HG03064 (cell line): ENCODE results near the gene XPA.
"Not testable (repeated sequence)": the region's sequence is repeated elsewhere in the genome, so short reads cannot be mapped to it uniquely, and the experiment has no call there.

Source experiments
- ATAC-seq: cut with Tn5 transposase; IDR thresholded peaks from one replicate; pipeline ENCODE4 v1.9.1; 2021; ENCODE audit warnings: low read depth; ENCODE audit not compliant: unreplicated experiment

Gene XPA

DNA sequence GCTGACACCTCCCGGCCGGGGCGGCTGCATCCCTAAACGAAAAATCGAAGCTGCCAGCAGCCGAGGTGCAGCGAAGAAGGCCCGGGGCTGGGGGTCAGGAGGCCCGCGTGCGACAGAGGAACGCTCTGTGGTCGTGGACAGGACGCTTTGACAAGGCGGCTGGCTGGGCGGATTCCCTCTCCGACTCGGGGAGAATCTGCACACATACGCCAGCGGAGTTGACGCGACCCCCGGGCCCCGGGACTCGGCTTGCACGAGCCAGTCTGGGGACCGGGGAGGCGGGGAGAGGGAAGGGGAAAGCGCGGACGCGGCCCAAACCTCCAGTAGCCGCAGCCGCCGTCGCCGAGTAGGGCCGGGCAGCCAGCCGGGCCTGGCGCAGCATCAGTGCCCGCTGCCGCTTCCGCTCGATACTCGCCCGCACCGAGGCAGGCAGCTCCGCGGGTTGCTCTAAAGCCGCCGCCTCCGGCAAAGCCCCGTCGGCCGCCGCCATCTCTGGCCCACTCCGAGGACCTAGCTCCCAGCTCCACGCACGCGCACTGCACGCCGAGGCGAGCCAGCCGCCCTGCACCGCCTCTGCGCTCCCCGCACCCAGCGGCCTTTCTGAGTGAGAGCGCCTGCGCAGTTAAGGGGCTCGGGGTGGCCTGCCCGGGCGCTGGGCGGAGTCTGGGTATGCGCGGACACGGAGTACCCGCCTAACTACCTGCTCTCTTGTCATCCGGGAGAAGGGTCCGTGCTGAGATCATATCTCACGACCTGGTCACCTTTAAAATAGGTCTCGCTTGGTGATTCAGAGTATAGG, at the start of gene XPA:
TSS of gene XPA (minus strand) at position 538 of the 799 bp plus-strand sequence. CDS start at position 490, 48 bp downstream.
- peak; percentile 92 for ATAC-seq

DNA sequence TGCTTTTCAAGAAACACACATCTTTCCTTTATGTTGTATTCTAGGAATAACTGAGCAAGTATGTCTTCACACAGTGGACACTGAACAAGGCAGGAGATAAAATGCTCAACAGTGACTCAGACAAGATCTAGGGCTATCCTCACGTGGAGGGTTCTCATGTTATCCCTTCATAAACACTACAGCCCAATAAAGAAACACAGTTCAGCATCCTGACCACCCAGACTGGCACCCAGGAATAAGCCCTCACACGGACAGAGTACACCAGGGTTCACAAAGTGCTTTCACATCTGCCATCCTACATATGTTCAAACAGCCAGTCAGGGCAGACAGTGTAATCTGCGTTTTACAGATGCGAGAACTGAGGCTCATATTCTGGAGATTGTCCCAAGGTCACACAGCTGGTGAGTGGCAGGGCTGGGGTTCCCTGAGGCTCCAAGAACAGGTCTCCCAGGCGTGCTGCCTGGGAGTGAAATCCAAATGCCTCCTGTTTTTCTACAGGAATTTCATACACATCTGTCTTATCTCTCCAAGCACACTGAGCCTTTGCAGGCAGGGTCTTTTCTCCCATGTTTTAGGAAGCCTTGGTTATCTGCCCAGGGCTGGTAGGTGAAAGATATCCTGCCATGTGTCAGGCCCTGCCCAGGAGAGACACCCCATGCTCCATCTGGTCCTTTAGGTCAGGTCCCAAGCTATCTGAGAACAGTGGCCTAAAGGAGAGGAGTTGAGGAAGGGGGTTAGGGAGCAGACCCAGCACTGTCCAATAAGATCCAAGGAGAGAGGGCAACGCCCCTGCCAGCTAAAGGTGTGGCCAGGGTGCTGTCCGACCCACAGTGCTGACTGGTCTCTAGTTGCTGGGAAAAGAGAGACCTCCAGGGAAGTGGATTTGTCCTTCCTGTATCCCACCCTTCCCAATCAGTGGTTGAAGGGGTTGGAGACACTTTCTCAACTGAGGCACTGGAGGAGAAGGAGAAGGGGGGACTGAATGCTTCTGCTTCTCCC, 47.9 kb upstream of the XPA start:
- no peak for ATAC-seq

DNA sequence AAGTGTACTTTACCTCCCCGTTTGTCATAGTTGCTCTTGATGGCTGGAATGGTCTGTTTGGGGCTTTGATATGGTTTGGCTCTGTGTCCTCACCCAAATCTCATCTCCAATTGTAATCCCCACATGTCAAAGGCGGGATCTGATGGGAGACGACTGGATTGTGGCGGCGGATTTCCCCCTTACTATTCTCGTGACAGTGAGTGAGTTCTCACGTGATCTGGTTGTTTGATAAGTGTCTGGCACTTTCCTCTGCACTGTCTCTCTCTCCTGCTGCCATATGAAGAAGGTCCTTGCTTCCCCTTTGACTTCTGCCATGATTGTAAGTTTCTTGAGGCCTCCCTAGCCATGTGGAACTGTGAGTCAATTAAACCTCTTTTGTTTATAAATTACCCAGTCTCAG, 46.9 kb upstream of the XPA start:
- ATAC-seq, result not testable (repeated sequence)

DNA sequence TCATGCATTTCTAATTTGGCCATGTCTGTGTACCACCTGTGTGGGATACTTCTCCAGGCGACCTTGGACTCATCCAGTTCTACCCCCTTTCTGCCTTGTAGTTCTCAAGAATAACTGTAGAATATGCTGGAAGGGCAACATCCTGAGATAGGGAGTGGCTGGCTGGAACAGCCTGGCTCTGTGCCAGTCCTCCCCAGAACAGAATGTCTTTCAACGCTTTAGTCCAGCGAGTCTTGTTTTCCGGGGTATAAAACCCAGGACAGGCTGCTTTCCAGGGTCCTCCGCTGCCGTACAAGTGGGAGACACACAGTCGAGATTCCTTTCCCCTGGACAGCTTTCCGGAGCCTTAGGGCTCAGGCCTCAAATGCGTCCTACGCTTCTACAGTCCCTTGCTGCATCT, 45.4 kb upstream of the XPA start:
- ATAC-seq, result no peak

DNA sequence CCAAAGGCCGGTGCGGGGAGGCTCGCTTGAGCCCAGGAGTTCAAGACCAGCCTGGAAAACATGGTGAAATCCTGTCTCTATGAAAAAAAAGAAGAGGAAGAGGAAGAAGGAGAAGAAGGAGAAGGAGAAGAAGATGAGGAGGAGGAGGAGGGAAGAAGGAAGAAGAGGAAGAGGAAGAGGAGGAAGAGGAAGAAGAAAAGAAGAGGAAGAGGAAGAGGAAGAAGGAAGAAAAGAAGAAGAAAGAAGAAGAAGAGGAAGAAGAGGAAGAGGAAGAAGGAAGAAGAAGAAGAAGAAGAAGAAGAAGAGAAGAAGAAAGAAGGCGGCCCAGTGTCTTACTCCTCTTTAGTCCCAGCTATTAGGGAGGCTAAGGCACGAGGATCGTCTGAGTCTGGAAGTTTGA, 44.8 kb upstream of the XPA start:
- ATAC-seq, result no peak

DNA sequence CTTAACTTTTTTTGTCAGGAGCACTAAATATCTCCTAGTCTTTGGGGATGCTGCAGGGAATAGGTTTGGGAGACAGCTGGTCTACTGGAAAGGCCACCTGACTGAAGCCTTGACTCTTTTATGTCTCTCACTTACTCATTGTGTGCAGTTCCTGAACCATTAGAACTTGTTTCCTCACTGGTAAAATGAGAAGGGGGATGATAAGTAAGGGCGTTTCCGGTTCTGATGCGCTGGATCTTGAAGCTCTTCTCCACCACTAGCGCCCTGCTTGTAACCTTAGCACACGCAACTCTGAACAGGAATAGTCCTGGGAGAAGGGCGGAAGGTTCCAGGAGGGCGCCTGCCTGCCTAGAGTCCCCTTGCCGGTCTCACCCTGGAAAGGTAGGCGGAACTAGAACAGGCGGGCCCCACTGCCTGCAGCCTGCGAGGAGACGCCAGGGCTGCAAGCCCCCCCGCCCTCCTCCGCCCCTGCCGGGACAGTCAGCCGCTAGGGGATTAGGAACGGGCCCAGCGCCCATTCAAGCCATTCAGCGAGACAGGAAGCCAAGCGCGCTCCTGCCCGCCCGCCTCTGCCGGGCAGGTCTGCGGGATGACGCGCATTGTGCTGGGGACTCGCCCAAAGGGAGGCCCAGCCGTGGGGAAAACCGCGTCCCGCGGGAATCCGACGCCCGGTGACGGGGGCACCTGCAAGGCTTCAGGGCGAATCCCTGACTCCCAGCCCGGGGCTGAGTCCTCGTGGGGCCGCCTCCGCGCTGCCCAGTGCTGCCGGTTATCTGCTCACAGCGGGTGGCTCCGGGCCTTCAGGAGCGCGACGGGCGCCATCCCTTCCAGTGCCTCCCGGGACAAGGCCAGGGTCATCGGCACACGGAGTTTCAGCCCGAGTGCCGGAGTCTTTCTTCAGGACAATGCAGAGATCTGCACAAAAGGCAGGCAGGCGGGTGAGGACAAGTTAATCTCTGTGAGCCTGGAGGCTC, 44.0 kb upstream of the XPA start:
- no peak for ATAC-seq

DNA sequence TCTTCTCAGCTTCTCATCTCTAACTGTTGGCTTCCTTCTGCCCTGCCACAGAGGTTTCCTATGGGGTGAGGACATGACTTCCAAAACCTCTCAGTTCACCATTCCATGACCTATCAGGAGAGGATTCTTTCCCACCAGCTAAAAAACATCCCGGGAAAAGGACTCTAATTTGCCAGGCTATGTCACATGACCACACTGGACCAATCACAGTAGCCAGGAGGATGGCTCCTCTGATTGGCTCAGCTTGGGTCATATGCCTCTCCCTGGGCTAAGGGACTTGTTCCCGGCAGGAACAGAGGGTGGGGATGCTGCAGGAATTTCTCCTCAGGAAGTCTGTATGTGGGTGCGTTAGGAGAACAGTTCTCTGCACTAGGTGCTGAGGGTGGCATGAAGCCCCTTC, 40.3 kb upstream of the XPA start:
- no peak for ATAC-seq

DNA sequence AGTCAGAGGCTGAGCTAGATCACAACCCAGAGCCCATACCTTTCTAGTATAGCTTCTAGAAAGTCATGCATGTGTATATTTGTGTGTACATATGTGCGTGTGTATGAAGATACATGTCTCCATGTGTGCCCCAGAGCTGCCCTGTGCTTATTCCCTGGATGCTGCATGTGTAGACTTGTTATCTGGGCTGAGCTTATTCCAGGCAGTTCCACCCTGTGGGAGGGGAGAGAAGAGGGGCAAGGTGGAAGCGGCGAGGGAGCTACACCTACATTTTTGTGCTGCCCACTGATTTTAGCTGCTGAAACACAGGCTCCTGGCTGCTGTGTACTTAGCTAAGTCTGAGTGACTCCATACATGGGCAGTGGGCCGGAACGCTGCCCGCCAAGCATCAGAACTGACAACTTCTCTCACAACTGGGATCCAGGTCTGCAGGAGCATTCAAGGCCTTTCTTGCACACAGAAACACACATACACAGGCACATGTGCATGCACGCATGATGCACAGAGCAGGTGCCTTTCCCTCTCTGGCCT, 38.0 kb upstream of the XPA start:
- no peak for ATAC-seq

DNA sequence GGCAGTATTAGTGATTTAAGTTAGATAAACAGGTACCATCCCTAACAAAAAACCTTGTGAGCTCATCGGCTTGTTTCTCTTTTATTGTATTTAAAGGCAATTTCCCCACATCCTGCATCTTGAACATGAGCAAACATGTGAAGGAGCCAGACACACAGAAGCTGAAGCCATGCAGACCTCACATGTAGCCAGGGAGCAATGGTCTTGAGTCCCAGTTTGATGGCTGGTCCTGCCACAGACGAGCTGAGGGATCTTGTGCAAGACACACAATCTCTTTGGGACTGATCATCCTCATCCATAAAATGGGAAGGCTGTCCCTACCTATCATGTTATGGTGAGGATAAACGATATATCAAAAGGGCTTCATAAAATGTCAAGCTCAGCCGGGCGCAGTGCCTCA, 29.6 kb upstream of the XPA start:
- no peak for ATAC-seq

DNA sequence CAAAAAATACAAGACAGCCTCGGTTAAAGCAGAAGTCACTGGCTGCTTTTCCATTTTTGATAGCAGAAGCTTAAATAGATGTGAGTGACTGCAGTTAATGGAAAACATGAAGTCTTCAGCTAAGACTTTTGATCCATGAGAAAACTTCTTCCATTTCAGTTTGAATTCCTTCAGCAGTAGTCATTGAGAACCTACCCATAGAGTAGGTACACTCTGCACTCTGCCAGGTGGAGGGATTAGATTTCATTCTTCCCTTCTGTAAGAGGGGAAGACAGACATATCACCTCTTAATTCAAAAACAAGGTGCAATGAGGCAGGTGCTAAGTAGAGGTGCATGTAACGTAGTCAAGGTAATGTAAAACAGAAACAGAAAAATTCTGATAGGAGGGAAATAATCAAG, 26.7 kb upstream of the XPA start:
- ATAC-seq, result no peak

DNA sequence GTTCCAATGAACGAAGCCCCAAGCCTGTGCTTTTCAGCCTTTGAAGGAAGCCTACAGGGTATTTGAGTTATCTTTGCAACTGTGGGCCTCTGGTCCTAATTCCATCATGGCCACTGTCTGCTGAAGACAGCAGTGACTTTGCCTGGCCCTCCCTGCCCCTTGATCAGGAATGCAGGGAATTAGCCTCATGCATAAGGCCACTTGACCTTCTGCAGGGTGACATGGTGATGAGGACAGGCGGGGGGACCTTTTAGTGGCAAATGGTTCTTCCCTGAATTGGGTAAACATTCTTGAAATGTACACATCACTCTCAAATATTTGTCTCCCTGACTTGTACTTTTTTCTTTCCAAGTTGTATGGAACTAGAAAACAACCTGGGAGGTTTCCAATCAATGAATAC, 25.2 kb upstream of the XPA start:
- no peak for ATAC-seq

DNA sequence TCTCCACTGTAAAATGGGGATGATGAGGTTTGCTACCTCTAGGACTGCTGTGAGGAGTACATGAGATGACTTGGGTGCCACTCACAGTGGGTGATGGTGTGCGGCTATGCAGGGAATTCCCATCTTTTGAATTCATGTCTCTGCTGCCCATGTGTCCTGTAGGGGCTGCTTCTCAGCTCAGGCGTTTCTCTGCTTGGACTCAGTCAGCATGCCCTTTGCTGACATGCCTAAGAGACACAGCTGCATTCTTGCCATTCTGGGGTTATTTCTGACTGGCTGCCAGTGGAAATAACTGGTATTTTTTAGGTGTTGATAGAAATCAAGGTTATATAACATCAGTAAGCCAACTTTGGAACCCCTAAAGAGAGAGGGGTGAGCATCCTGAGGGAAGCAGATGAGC, 24.3 kb upstream of the XPA start:
- no peak for ATAC-seq

DNA sequence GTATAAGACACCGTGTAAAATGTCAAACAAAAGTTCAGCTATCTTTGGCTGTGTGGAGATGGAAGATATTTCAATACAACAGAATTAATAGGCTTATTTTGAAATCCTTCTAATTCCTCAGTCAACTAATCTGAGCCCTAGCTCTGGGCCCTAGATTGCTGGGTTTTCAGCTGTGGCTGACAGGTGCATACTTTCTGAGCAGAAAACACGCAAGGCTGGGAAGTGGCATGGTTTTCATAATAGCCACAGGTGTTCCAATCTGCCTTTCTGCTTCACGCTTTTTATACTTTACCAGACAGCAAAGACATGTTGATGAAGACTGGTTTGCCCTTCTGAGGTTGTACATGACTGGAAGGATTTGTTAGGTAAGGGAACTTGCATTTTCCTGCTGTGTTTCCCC, 20.7 kb upstream of the XPA start:
- ATAC-seq, result no peak

DNA sequence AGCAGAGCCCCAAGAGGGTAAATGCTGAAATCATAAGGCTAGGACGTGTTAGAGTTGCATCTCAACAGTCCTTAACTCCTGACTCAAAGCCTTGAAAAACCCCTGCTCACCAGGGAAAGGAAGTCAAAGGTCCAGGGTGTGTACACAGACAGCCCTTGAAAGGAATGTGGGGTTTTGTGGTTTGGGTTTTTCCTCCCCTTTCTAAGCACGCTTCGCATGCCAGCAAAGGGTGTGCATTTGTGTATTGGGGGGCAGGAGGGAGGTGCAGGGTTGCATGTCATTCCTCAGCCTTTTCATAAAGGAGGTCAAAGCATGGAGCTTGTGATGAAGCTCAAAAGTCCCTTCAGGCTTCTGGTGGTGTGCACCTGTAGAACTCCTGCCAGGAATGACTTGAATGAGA, 17.3 kb upstream of the XPA start:
- no peak for ATAC-seq

DNA sequence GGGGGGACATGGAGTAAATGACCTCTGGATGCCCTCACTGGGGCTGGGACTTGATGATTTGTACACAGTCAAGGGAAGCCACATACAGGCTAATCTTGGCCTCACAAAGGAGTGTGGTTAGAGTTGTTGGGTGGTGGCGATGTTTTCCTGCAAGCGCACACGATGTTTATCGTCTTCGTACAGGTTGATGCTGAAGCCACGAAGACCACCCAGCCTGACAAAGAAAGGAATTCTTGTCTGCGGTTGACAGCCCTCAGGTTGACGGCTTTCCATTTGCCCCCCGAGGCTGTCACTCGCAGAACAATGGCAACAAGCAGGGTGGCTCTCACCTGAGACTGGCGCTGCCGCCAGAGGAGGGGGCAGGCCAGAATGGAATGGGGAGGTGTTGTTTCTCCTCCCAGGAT, 14.1 kb upstream of the XPA start:
- no peak for ATAC-seq

DNA sequence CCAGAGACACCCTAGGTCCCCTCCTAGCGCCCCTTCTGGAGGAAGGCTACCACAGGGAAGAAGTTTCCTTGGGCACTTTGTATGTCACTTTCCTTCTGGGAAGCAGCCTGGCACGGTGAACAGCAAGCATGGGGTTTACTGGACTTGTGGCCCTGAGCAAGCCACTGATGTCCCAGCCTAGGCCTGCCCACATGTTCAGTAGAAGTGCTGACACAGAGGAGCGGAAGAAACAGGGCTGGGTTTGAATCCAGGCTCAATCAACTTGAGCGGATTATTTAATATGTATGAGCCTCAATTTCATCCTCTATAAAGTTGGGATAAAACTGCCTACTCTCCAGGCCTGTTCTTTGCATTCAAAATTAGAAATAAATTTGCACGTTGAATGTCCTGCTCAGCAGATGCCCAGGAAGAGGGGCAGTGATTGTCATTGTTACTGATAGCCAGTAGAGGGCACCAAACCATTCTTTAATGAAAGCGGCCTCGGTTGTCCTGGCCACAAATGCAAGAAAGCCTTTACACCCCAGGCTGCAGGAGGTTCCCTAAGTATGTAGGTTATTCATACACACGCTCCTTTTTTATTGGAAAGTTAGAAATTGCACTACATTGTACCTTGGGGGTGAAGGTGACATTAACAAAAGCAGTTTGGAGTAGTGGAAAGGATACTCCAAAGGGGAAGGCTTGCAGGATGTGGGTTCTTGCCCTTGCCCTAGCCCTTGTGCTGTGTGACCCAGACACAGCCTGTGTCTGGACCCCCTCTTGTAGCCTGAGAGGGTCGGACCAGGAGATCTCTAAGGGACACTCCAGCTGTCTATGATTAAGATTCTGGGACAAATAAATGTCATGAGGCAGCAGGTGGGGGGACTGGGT, 13.4 kb upstream of the XPA start:
- ATAC-seq, result no peak

DNA sequence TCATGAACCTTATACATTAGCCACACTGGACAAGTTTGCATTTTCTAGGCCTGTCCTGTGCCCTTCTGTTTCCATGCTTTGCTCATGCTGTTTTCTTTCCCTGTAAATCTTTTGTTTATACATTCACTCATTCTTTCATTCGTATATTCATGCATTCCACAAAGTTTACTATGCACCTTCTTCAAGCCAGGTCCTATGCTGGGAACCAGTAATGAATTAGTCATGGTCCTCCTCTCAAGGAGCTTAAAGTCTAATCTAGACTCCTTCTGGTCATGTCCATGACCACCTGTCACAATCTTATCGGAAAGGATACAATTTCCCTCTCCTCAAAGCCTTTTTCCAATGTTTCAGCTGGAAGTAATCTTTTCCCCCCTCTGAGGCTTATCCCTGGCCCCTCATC, 9.1 kb upstream of the XPA start:
- no peak for ATAC-seq

DNA sequence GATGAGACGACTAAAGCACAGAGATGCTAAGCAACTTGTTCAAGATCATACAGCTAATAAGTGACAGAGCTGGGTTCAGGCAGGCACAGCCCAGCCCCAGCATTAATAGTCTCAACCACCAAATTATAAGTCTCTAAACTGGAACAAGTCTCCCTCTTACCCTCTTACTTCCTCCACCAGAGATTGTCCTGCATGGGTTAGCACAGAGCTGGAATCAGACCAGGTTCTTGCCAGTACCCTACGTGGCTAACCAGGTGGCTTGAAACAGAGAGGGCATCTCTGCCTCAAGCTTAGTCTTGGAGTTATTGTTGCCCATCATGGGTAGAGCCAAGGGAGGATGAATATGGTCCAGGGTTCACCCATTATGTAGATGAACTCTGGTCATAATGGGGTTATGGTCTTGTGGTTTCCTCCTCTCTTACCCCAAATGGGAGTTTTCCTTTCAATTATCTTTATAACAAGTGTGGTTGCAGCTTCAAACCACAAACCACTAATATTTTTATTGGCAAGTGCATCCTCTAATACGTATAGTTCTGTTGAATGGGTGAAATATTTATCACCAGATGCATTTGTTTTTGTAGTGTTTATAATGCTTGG, 8.3 kb upstream of the XPA start:
- ATAC-seq, result no peak

DNA sequence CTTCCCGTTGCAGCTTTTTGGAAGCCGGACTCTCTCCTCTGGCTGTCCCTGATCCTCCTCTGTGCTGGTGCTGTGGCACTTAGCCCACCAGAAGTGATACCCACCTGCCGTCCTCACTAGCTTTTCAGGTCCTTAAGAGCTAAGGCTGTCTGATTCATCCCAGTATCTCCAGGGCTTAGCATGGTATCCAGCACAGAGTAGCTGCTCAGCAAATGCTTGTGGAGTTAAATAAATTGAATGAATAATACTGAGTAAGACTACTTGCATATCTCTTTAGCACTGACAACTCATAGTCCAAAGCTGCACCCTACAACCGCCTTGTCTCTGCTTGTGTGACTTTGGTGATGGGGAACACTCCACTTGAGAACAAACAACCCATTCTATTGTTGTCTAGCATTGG, 7.7 kb upstream of the XPA start:
- no peak for ATAC-seq
